Medulla oblongata (tissue), 1 donor: ENCODE measurements around the gene NCK1.
A peak's percentile ranks its signal among the peaks of the same experiment; 100 is the strongest.
"Not testable (repeated sequence)": the region's sequence is repeated elsewhere in the genome, so short reads cannot be mapped to it uniquely, and the experiment has no call there.

Source experiments
- DNase-seq: peaks from one replicate; pipeline ENCODE4 v3.0.0-alpha.2; 2015; ENCODE audit errors: extremely low spot score

The NCK1 gene

GRCh38 chr3:136862617-136863322 is 762 bp downstream of the NCK1 start:
- DNase-seq, result peak; percentile 45

- DNase-seq, result no peak
These were observed 7.3 kb downstream of the NCK1 start for GRCh38 chr3:136869282-136869681.

- DNase-seq, result not testable (repeated sequence)
These were observed 10.2 kb downstream of the NCK1 start for GRCh38 chr3:136872258-136872657.

- not testable (repeated sequence) for DNase-seq
These were observed 17.5 kb downstream of the NCK1 start for GRCh38 chr3:136879510-136879909.

- DNase-seq, result no peak
These were observed 20.6 kb downstream of the NCK1 start for GRCh38 chr3:136882571-136882970.

GRCh38 chr3:136883967-136884720 is 22.1 kb downstream of the NCK1 start:
- DNase-seq, result no peak

- DNase-seq, result no peak
These were observed 23.6 kb downstream of the NCK1 start for GRCh38 chr3:136885357-136886213.

- no peak for DNase-seq
These were observed 27.9 kb downstream of the NCK1 start for GRCh38 chr3:136889947-136890346.

- no peak for DNase-seq
These were observed 30.2 kb downstream of the NCK1 start for GRCh38 chr3:136891934-136892855.

- DNase-seq, result no peak
These were observed 31.9 kb downstream of the NCK1 start for GRCh38 chr3:136893848-136894443.

- DNase-seq, result not testable (repeated sequence)
These were observed 35.2 kb downstream of the NCK1 start for GRCh38 chr3:136897171-136897570.

GRCh38 chr3:136898549-136898948 is 36.5 kb downstream of the NCK1 start:
- DNase-seq, result peak; percentile 38

- peak; percentile 25 for DNase-seq
These were observed 36.9 kb downstream of the NCK1 start for GRCh38 chr3:136898954-136899353.

GRCh38 chr3:136899622-136900158 is 37.7 kb downstream of the NCK1 start:
- peak; percentile 38 for DNase-seq

- peak; percentile 16 for DNase-seq
These were observed 38.7 kb downstream of the NCK1 start for GRCh38 chr3:136900694-136901093.

- DNase-seq, result no peak
These were observed 39.4 kb downstream of the NCK1 start for GRCh38 chr3:136901391-136901790.

GRCh38 chr3:136902530-136902929 is 40.5 kb downstream of the NCK1 start:
- DNase-seq, result peak; percentile 17

GRCh38 chr3:136903899-136904298 is 41.9 kb downstream of the NCK1 start:
- no peak for DNase-seq

- no peak for DNase-seq
These were observed 42.7 kb downstream of the NCK1 start for GRCh38 chr3:136904746-136905145.

- DNase-seq, result no peak
These were observed 43.5 kb downstream of the NCK1 start for GRCh38 chr3:136905549-136905948.
